GM23338 (cell line): ENCODE data around the gene TDG. TPM values are rescaled to one million over a fixed set of nuclear protein-coding genes. Genes with fewer than 3 reads are reported as not detected.

Experiments used
- ATAC-seq: fragments of 200-7000 bp; cut with Tn5 transposase; 3 replicates; pipeline ENCODE4 v1.9.1; 2020
- DNase-seq: peaks from one replicate; pipeline ENCODE4 v3.0.0-alpha.2; 2015; ENCODE audit warnings: low spot score
- H2AFZ ChIP-seq: fragments of 200-600 bp; sonication (generic); 2 replicates; pipeline ENCODE4 v1.8.0; 2016; ENCODE audit warnings: antibody characterized with exemption, mild to moderate bottlenecking, moderate library complexity
- H3F3A ChIP-seq: fragments of 200-600 bp; sonication (generic); replicated peaks from 2 replicates; pipeline ENCODE4 v1.8.0; 2017; ENCODE audit warnings: antibody characterized with exemption, mixed run types, low read depth
- H3K27ac ChIP-seq: fragments of 200-600 bp; sonication (generic); 2 replicates; pipeline ENCODE4 v1.6.1; 2016; ENCODE audit warnings: low read depth
- H3K27me3 ChIP-seq: fragments of 200-600 bp; sonication (generic); 2 replicates; pipeline ENCODE4 v1.8.0; 2016; ENCODE audit warnings: mild to moderate bottlenecking, mixed run types, moderate library complexity; ENCODE audit not compliant: insufficient read depth
- H3K36me3 ChIP-seq: fragments of 200-600 bp; sonication (generic); 2 replicates; pipeline ENCODE4 v1.8.0; 2016; ENCODE audit warnings: mild to moderate bottlenecking; ENCODE audit not compliant: insufficient read depth
- H3K4me1 ChIP-seq: fragments of 200-600 bp; sonication (generic); 2 replicates; pipeline ENCODE4 v1.8.0; 2016; ENCODE audit warnings: mild to moderate bottlenecking, moderate library complexity; ENCODE audit not compliant: insufficient read depth
- H3K4me2 ChIP-seq: fragments of 200-600 bp; sonication (generic); 2 replicates; pipeline ENCODE4 v1.7.1; 2017; ENCODE audit warnings: mixed run types
- H3K4me3 ChIP-seq: fragments of 200-600 bp; sonication (generic); 2 replicates; pipeline ENCODE4 v1.6.1; 2016; ENCODE audit warnings: mixed run types
- H3K79me2 ChIP-seq: fragments of 200-600 bp; sonication (generic); replicated peaks from 2 replicates; pipeline ENCODE4 v1.8.0; 2017; ENCODE audit warnings: mild to moderate bottlenecking; ENCODE audit not compliant: insufficient read depth
- H3K9me2 ChIP-seq: fragments of 200-600 bp; sonication (generic); 2 replicates; pipeline ENCODE4 v1.8.0; 2017; ENCODE audit not compliant: insufficient read depth
- H4K20me1 ChIP-seq: fragments of 200-600 bp; sonication (generic); replicated peaks from 2 replicates; pipeline ENCODE4 v1.8.0; 2017; ENCODE audit warnings: mild to moderate bottlenecking; ENCODE audit not compliant: insufficient read depth
- H3K27ac Mint-ChIP-seq: 2 replicates; pipeline ENCODE4 v1.8.0; 2020; ENCODE audit warnings: inconsistent platforms, mild to moderate bottlenecking, moderate library complexity, mixed read lengths
- H3K27me3 Mint-ChIP-seq: 3 replicates; pipeline ENCODE4 v1.8.0; 2022; ENCODE audit warnings: low read depth, mild to moderate bottlenecking, moderate library complexity, mixed read lengths, inconsistent platforms; ENCODE audit not compliant: insufficient read depth, poor library complexity
- H3K36me3 Mint-ChIP-seq: 3 replicates; pipeline ENCODE4 v1.8.0; 2021; ENCODE audit warnings: low read depth, mild to moderate bottlenecking, inconsistent platforms, moderate library complexity, mixed read lengths
- H3K4me1 Mint-ChIP-seq: 3 replicates; pipeline ENCODE4 v1.8.0; 2020; ENCODE audit warnings: mild to moderate bottlenecking, inconsistent platforms, mixed read lengths
- H3K4me3 Mint-ChIP-seq: 3 replicates; pipeline ENCODE4 v1.8.0; 2021; ENCODE audit warnings: moderate library complexity, mild to moderate bottlenecking, inconsistent platforms, mixed read lengths
- H3K9me3 Mint-ChIP-seq: 3 replicates; pipeline ENCODE4 v1.8.0; 2020; ENCODE audit warnings: moderate library complexity, mild to moderate bottlenecking, inconsistent platforms, mixed read lengths
- CREB1 ChIP-seq: fragments of 250-450 bp; sonication (Bioruptor Pico); IDR thresholded peaks from 2 replicates; pipeline ENCODE4 v1.5.0; 2020; ENCODE audit warnings: low read depth, mild to moderate bottlenecking, moderate library complexity
- JUNB ChIP-seq: IDR thresholded peaks from one replicate; pipeline ENCODE4 v1.6.1; 2016; ENCODE audit warnings: antibody characterized with exemption; ENCODE audit not compliant: unreplicated experiment
- POLR2AphosphoS5 ChIP-seq: IDR thresholded peaks from 2 replicates; pipeline ENCODE4 v1.6.1; 2016; ENCODE audit warnings: antibody characterized with exemption, low read depth
- STAT1 ChIP-seq: IDR thresholded peaks from one replicate; pipeline ENCODE4 v1.6.1; 2016; ENCODE audit warnings: antibody characterized with exemption; ENCODE audit not compliant: unreplicated experiment
- ZNF114 ChIP-seq: fragments of 250-450 bp; sonication (Bioruptor Pico); IDR thresholded peaks from 2 replicates; pipeline ENCODE4 v1.5.0; 2020; ENCODE audit warnings: mild to moderate bottlenecking, moderate library complexity
- ZNF331 ChIP-seq: fragments of 250-450 bp; sonication (Bioruptor Pico); IDR thresholded peaks from 2 replicates; pipeline ENCODE4 v1.5.0; 2020; ENCODE audit warnings: low read depth, mild to moderate bottlenecking, moderate library complexity
- polyA plus RNA-seq: library from polyadenylated mRNA; unstranded; fragments of >200 nt; fragmentation: Nextera tagmentation; extraction: Ambion mirVana; gene quantifications from 2 replicates; pipeline ENCODE4 v1.2.1, GENCODE V29; 2016
- total RNA-seq: library from RNA; depleted of rRNA; stranded (reverse); fragments of >200 nt; shearing (Covaris generic); gene quantifications from 2 replicates; pipeline ENCODE4 v1.2.3, GENCODE V29; 2014
- TF ChIP-seq, protein P1 (sequence below), 2 experiments: fragments of 200-600 bp in 1 of 2; sonication (generic) in 1 of 2; conservative IDR thresholded peaks; 2 replicates each; pipeline versions ENCODE4 v1.5.1 to v1.6.1; 2016 to 2017; ENCODE audit warnings: antibody characterized with exemption in 2 of 2, low read depth in 2 of 2, mild to moderate bottlenecking in 2 of 2, moderate library complexity in 1 of 2
- TF ChIP-seq, protein P2 (sequence below): IDR thresholded peaks from one replicate; pipeline ENCODE4 v1.6.1; 2018; ENCODE audit warnings: antibody characterized with exemption; ENCODE audit not compliant: unreplicated experiment

TDG gene
- total and polyA plus RNA-seq, 2 experiments from 2014 or later: 57.0 to 66.2 TPM

DNA sequence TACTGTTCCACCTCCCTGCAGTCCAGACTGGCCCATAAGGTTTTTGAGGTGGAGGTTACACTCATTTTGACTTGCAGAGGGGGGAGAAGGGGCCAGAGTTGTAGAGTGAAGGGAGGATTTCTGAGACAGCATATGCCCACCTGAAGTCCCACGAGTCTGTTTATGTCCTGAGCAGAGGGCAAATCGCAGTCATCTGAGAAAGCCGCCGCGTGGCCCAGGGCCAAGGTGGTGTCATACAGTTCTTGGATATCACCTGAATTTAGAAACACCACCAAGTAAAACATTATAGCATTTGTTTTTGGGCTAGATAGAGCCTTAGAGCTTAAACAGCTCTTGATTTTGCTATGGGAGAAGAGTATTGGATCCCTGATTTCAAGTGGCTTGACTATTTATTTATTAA lies 30.9 kb downstream of the TDG start (continued):
- TF ChIP-seq, protein P1, sequence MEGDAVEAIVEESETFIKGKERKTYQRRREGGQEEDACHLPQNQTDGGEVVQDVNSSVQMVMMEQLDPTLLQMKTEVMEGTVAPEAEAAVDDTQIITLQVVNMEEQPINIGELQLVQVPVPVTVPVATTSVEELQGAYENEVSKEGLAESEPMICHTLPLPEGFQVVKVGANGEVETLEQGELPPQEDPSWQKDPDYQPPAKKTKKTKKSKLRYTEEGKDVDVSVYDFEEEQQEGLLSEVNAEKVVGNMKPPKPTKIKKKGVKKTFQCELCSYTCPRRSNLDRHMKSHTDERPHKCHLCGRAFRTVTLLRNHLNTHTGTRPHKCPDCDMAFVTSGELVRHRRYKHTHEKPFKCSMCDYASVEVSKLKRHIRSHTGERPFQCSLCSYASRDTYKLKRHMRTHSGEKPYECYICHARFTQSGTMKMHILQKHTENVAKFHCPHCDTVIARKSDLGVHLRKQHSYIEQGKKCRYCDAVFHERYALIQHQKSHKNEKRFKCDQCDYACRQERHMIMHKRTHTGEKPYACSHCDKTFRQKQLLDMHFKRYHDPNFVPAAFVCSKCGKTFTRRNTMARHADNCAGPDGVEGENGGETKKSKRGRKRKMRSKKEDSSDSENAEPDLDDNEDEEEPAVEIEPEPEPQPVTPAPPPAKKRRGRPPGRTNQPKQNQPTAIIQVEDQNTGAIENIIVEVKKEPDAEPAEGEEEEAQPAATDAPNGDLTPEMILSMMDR (conservative IDR thresholded peaks at IDR 0.05; ENCODE audit: low read depth in 2 of 2): no peak
- TF ChIP-seq, protein P2, sequence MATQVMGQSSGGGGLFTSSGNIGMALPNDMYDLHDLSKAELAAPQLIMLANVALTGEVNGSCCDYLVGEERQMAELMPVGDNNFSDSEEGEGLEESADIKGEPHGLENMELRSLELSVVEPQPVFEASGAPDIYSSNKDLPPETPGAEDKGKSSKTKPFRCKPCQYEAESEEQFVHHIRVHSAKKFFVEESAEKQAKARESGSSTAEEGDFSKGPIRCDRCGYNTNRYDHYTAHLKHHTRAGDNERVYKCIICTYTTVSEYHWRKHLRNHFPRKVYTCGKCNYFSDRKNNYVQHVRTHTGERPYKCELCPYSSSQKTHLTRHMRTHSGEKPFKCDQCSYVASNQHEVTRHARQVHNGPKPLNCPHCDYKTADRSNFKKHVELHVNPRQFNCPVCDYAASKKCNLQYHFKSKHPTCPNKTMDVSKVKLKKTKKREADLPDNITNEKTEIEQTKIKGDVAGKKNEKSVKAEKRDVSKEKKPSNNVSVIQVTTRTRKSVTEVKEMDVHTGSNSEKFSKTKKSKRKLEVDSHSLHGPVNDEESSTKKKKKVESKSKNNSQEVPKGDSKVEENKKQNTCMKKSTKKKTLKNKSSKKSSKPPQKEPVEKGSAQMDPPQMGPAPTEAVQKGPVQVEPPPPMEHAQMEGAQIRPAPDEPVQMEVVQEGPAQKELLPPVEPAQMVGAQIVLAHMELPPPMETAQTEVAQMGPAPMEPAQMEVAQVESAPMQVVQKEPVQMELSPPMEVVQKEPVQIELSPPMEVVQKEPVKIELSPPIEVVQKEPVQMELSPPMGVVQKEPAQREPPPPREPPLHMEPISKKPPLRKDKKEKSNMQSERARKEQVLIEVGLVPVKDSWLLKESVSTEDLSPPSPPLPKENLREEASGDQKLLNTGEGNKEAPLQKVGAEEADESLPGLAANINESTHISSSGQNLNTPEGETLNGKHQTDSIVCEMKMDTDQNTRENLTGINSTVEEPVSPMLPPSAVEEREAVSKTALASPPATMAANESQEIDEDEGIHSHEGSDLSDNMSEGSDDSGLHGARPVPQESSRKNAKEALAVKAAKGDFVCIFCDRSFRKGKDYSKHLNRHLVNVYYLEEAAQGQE: no peak
- no peak for TF ChIP-seq CREB1 (CRISPR knock-in tag)
- no peak for TF ChIP-seq JUNB

DNA sequence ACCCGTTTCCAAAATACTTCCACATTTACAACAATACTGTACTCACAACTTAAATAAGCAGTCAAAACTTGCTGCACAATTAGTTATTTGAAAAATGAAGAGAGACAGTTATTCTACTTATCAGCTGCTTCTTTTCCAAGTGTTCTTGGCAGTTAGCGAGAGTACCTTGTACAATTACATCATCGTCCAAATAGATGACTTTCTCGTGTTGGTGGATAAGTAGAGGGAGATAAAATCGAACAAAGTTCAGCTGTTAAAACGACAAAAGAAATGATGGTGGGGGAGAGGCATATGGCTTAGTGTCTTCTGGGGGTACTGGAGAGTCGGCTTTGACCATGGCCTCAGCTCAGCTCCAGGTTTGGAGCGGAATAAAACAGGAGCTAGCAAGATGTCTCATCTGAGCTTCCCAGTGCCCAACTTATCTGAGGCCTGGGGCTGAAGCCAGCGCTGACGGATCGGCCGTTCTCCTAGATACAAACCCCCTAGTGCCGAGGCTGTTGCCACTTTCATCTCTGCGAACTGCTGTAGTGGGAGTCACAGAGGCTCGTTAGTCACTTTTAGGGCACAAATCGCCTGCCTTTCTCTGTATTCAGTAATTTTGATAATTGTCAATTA lies 31.7 kb downstream of the TDG start:
- no peaks in the 10 kb centered on the region for H3K27me3 Mint-ChIP-seq
- no peak overlapping the region for H2AFZ ChIP-seq
- no peak overlapping the region for H3K27ac ChIP-seq
- no peaks in the 10 kb centered on the region for H4K20me1 ChIP-seq
- peaks cover 2% of the 10 kb centered on the region; the same call in 1 of the 3 replicates for H3K4me1 Mint-ChIP-seq
- TF ChIP-seq POLR2AphosphoS5 (no peak), ZNF114 (CRISPR knock-in tag) (no peak), ZNF331 (CRISPR knock-in tag) (no peak), STAT1 (no peak), CREB1 (CRISPR knock-in tag) (no peak)
- TF ChIP-seq, protein P2: no peak
- no peaks in the 10 kb centered on the region for H3K9me2 ChIP-seq
- no peaks in the 10 kb centered on the region for H3F3A ChIP-seq
- no peak; the same call in 2 of the 3 replicates for ATAC-seq
- H3K36me3 Mint-ChIP-seq: no peaks in the 10 kb centered on the region
- H3K9me3 Mint-ChIP-seq: no peaks in the 10 kb centered on the region
- H3K79me2 ChIP-seq: no peaks in the 10 kb centered on the region
- no peaks in the 10 kb centered on the region for H3K27me3 ChIP-seq
- DNase-seq: peak; percentile 17
- no peaks in the 10 kb centered on the region for H3K36me3 ChIP-seq
- no peak overlapping the region for H3K4me2 ChIP-seq
- no peak overlapping the region for H3K4me3 ChIP-seq
- 0 out of 2 replicates have a peak, but pooled peaks cover 4% of the 10 kb centered on the region for H3K4me1 ChIP-seq
- H3K27ac Mint-ChIP-seq: no peak overlapping the region; the same call in 1 of the 2 replicates
- H3K4me3 Mint-ChIP-seq: no peak overlapping the region
